Measurements from ENCODE around the gene PRKAG1.

- no peak for TF ChIP-seq POLR2A (IDR thresholded peaks at IDR 0.05)
- TF ChIP-seq, protein P1, sequence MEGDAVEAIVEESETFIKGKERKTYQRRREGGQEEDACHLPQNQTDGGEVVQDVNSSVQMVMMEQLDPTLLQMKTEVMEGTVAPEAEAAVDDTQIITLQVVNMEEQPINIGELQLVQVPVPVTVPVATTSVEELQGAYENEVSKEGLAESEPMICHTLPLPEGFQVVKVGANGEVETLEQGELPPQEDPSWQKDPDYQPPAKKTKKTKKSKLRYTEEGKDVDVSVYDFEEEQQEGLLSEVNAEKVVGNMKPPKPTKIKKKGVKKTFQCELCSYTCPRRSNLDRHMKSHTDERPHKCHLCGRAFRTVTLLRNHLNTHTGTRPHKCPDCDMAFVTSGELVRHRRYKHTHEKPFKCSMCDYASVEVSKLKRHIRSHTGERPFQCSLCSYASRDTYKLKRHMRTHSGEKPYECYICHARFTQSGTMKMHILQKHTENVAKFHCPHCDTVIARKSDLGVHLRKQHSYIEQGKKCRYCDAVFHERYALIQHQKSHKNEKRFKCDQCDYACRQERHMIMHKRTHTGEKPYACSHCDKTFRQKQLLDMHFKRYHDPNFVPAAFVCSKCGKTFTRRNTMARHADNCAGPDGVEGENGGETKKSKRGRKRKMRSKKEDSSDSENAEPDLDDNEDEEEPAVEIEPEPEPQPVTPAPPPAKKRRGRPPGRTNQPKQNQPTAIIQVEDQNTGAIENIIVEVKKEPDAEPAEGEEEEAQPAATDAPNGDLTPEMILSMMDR (IDR thresholded peaks at IDR 0.05): no peak
Measured at GRCh38 chr12:49023812-49024211, 5.2 kb upstream of the PRKAG1 start.

Data from Peyer's patch (tissue), 4 donors.